ENCODE measurements around the gene TOP1.
A peak's percentile ranks its signal among the peaks of the same experiment; 100 is the strongest.

Gene TOP1

GRCh38 chr20:41014561-41015088 is 14.0 kb upstream of the TOP1 start:
- H3K27ac ChIP-seq (ENCODE audit: insufficient read depth, low read length, poor library complexity, severe bottlenecking): no peak overlapping the region
- H3K4me1 ChIP-seq (ENCODE audit: control insufficient read depth, insufficient read depth, low read length, poor library complexity, severe bottlenecking): no peaks in the 10 kb centered on the region
- no peak for DNase-seq

GRCh38 chr20:41017448-41018042 is 11.1 kb upstream of the TOP1 start:
- Histone ChIP-seq H3K9me3 (ENCODE audit: control insufficient read depth, low read length) (no peaks in the 10 kb centered on the region), H3K36me3 (ENCODE audit: control insufficient read depth, insufficient read depth, low read length) (no peaks in the 10 kb centered on the region), H3K27me3 (replicated peaks; ENCODE audit: control insufficient read depth, insufficient read depth, low read length, poor library complexity, severe bottlenecking) (no peaks in the 10 kb centered on the region), H3K27ac (ENCODE audit: insufficient read depth, low read length, poor library complexity, severe bottlenecking) (no peak overlapping the region), H3K4me1 (ENCODE audit: control insufficient read depth, insufficient read depth, low read length, poor library complexity, severe bottlenecking) (no peaks in the 10 kb centered on the region), H3K4me3 (ENCODE audit: insufficient read depth, low read depth, low read length, poor library complexity, severe bottlenecking) (no peak overlapping the region)
- no peak for DNase-seq

More at GRCh38 chr20:41014561-41015088, 14.0 kb upstream of the TOP1 start:
- H3K9me3 ChIP-seq (ENCODE audit: control insufficient read depth, low read length): no peaks in the 10 kb centered on the region
- H3K4me3 ChIP-seq (ENCODE audit: insufficient read depth, low read depth, low read length, poor library complexity, severe bottlenecking): no peak overlapping the region
- H3K36me3 ChIP-seq (ENCODE audit: control insufficient read depth, insufficient read depth, low read length): no peaks in the 10 kb centered on the region
- H3K27me3 ChIP-seq (replicated peaks; ENCODE audit: control insufficient read depth, insufficient read depth, low read length, poor library complexity, severe bottlenecking): no peaks in the 10 kb centered on the region

- Histone ChIP-seq H3K4me1 (ENCODE audit: control insufficient read depth, insufficient read depth, low read length, poor library complexity, severe bottlenecking) (no peaks in the 10 kb centered on the region), H3K27me3 (replicated peaks; ENCODE audit: control insufficient read depth, insufficient read depth, low read length, poor library complexity, severe bottlenecking) (no peaks in the 10 kb centered on the region), H3K36me3 (ENCODE audit: control insufficient read depth, insufficient read depth, low read length) (no peaks in the 10 kb centered on the region), H3K4me3 (ENCODE audit: insufficient read depth, low read depth, low read length, poor library complexity, severe bottlenecking) (no peak overlapping the region), H3K27ac (ENCODE audit: insufficient read depth, low read length, poor library complexity, severe bottlenecking) (no peak overlapping the region), H3K9me3 (ENCODE audit: control insufficient read depth, low read length) (no peaks in the 10 kb centered on the region)
- DNase-seq: no peak
Observed at GRCh38 chr20:41018153-41018552, 10.5 kb upstream of the TOP1 start.

- DNase-seq: no peak
- Histone ChIP-seq H3K4me3 (ENCODE audit: insufficient read depth, low read depth, low read length, poor library complexity, severe bottlenecking) (no peak overlapping the region), H3K9me3 (ENCODE audit: control insufficient read depth, low read length) (no peaks in the 10 kb centered on the region), H3K27me3 (replicated peaks; ENCODE audit: control insufficient read depth, insufficient read depth, low read length, poor library complexity, severe bottlenecking) (no peaks in the 10 kb centered on the region), H3K27ac (ENCODE audit: insufficient read depth, low read length, poor library complexity, severe bottlenecking) (no peak overlapping the region), H3K36me3 (ENCODE audit: control insufficient read depth, insufficient read depth, low read length) (no peaks in the 10 kb centered on the region), H3K4me1 (ENCODE audit: control insufficient read depth, insufficient read depth, low read length, poor library complexity, severe bottlenecking) (no peaks in the 10 kb centered on the region)
Observed at GRCh38 chr20:41023549-41023948, 5.1 kb upstream of the TOP1 start.

- no peak overlapping the region for H3K4me3 ChIP-seq (ENCODE audit: insufficient read depth, low read depth, low read length, poor library complexity, severe bottlenecking)
- no peak for DNase-seq
- no peaks in the 10 kb centered on the region for H3K9me3 ChIP-seq (ENCODE audit: control insufficient read depth, low read length)
- no peaks in the 10 kb centered on the region for H3K27me3 ChIP-seq (replicated peaks; ENCODE audit: control insufficient read depth, insufficient read depth, low read length, poor library complexity, severe bottlenecking)
- no peaks in the 10 kb centered on the region for H3K36me3 ChIP-seq (ENCODE audit: control insufficient read depth, insufficient read depth, low read length)
- H3K27ac ChIP-seq (ENCODE audit: insufficient read depth, low read length, poor library complexity, severe bottlenecking): no peak overlapping the region
- peaks cover 16% of the 10 kb centered on the region for H3K4me1 ChIP-seq (ENCODE audit: control insufficient read depth, insufficient read depth, low read length, poor library complexity, severe bottlenecking)
Observed at GRCh38 chr20:41027366-41027765, 1.3 kb upstream of the TOP1 start.

GRCh38 chr20:41027872-41028358 is 707 bp upstream of the TOP1 start:
- H3K9me3 ChIP-seq (ENCODE audit: control insufficient read depth, low read length): no peaks in the 10 kb centered on the region
- DNase-seq: no peak
- H3K36me3 ChIP-seq (ENCODE audit: control insufficient read depth, insufficient read depth, low read length): no peaks in the 10 kb centered on the region
- peak overlapping the region; percentile 59 for H3K4me3 ChIP-seq (ENCODE audit: insufficient read depth, low read depth, low read length, poor library complexity, severe bottlenecking)
- H3K27me3 ChIP-seq (replicated peaks; ENCODE audit: control insufficient read depth, insufficient read depth, low read length, poor library complexity, severe bottlenecking): no peaks in the 10 kb centered on the region
- peaks cover 16% of the 10 kb centered on the region for H3K4me1 ChIP-seq (ENCODE audit: control insufficient read depth, insufficient read depth, low read length, poor library complexity, severe bottlenecking)
- H3K27ac ChIP-seq (ENCODE audit: insufficient read depth, low read length, poor library complexity, severe bottlenecking): peak overlapping the region; percentile 60

- H3K27ac ChIP-seq (ENCODE audit: insufficient read depth, low read length, poor library complexity, severe bottlenecking): peak overlapping the region; percentile 93
- peaks cover 19% of the 10 kb centered on the region for H3K4me1 ChIP-seq (ENCODE audit: control insufficient read depth, insufficient read depth, low read length, poor library complexity, severe bottlenecking)
- H3K4me3 ChIP-seq (ENCODE audit: insufficient read depth, low read depth, low read length, poor library complexity, severe bottlenecking): peak overlapping the region; percentile 90
- H3K9me3 ChIP-seq (ENCODE audit: control insufficient read depth, low read length): no peaks in the 10 kb centered on the region
- H3K36me3 ChIP-seq (ENCODE audit: control insufficient read depth, insufficient read depth, low read length): no peaks in the 10 kb centered on the region
- DNase-seq: peak in 2 of 3 donors; percentile 5 to 9
- H3K27me3 ChIP-seq (replicated peaks; ENCODE audit: control insufficient read depth, insufficient read depth, low read length, poor library complexity, severe bottlenecking): no peaks in the 10 kb centered on the region
Observed at GRCh38 chr20:41029150-41029901, 704 bp downstream of the TOP1 start.

- H3K36me3 ChIP-seq (ENCODE audit: control insufficient read depth, insufficient read depth, low read length): no peaks in the 10 kb centered on the region
- H3K9me3 ChIP-seq (ENCODE audit: control insufficient read depth, low read length): no peaks in the 10 kb centered on the region
- H3K4me3 ChIP-seq (ENCODE audit: insufficient read depth, low read depth, low read length, poor library complexity, severe bottlenecking): peak overlapping the region; percentile 90
- H3K27me3 ChIP-seq (replicated peaks; ENCODE audit: control insufficient read depth, insufficient read depth, low read length, poor library complexity, severe bottlenecking): no peaks in the 10 kb centered on the region
- no peak overlapping the region for H3K27ac ChIP-seq (ENCODE audit: insufficient read depth, low read length, poor library complexity, severe bottlenecking)
- H3K4me1 ChIP-seq (ENCODE audit: control insufficient read depth, insufficient read depth, low read length, poor library complexity, severe bottlenecking): peaks cover 19% of the 10 kb centered on the region
- no peak for DNase-seq
Observed at GRCh38 chr20:41030061-41030460, 1.4 kb downstream of the TOP1 start.

GRCh38 chr20:41030531-41031242 is 2.1 kb downstream of the TOP1 start:
- Histone ChIP-seq H3K9me3 (ENCODE audit: control insufficient read depth, low read length) (no peaks in the 10 kb centered on the region), H3K27me3 (replicated peaks; ENCODE audit: control insufficient read depth, insufficient read depth, low read length, poor library complexity, severe bottlenecking) (no peaks in the 10 kb centered on the region), H3K36me3 (ENCODE audit: control insufficient read depth, insufficient read depth, low read length) (no peaks in the 10 kb centered on the region), H3K27ac (ENCODE audit: insufficient read depth, low read length, poor library complexity, severe bottlenecking) (no peak overlapping the region), H3K4me3 (ENCODE audit: insufficient read depth, low read depth, low read length, poor library complexity, severe bottlenecking) (peak overlapping the region; percentile 18), H3K4me1 (ENCODE audit: control insufficient read depth, insufficient read depth, low read length, poor library complexity, severe bottlenecking) (peaks cover 23% of the 10 kb centered on the region)
- DNase-seq: no peak

GRCh38 chr20:41031243-41031619 is 2.6 kb downstream of the TOP1 start:
- no peak overlapping the region for H3K27ac ChIP-seq (ENCODE audit: insufficient read depth, low read length, poor library complexity, severe bottlenecking)

More at GRCh38 chr20:41031243-41031619, 2.6 kb downstream of the TOP1 start:
- H3K27me3 ChIP-seq (replicated peaks; ENCODE audit: control insufficient read depth, insufficient read depth, low read length, poor library complexity, severe bottlenecking): no peaks in the 10 kb centered on the region
- DNase-seq: no peak
- H3K4me1 ChIP-seq (ENCODE audit: control insufficient read depth, insufficient read depth, low read length, poor library complexity, severe bottlenecking): peaks cover 26% of the 10 kb centered on the region
- H3K4me3 ChIP-seq (ENCODE audit: insufficient read depth, low read depth, low read length, poor library complexity, severe bottlenecking): peak overlapping the region; percentile 18
- H3K36me3 ChIP-seq (ENCODE audit: control insufficient read depth, insufficient read depth, low read length): no peaks in the 10 kb centered on the region
- H3K9me3 ChIP-seq (ENCODE audit: control insufficient read depth, low read length): no peaks in the 10 kb centered on the region
